GM12878 (cell line): ENCODE measurements around the gene ITGA3. TPM values are rescaled to one million over a fixed set of nuclear protein-coding genes. Genes with fewer than 3 reads are reported as not detected.

Source experiments
- ATAC-seq: fragments of 200-7000 bp; cut with Tn5 transposase; 3 replicates; pipeline ENCODE4 v1.9.1; 2020; ENCODE audit warnings: mild to moderate bottlenecking, moderate library complexity
- BruUV-seq: library from RNA; stranded (reverse); fragments of 400-500 nt; replicated peaks from 2 replicates; lab custom pipeline; 2021; lab: Mats Ljungman, UMichigan
- CTCF ChIA-PET: fragments of 300-600 bp; sonication (Branson Sonifier 250); formaldehyde crosslinking; extraction: SDS; loops from one replicate; lab custom pipeline; 2021; ENCODE audit warnings: inconsistent platforms; lab: Yijun Ruan, JAX
- POLR2A ChIA-PET: fragments of 350-600 bp; formaldehyde crosslinking; extraction: SDS; loops from one replicate; lab custom pipeline; 2021; ENCODE audit warnings: inconsistent platforms; lab: Charles Lee
- RAD21 ChIA-PET: fragments of 300-600 bp; sonication (Branson Sonifier 250); formaldehyde crosslinking; loops from one replicate; lab custom pipeline; 2023; ENCODE audit warnings: antibody characterized with exemption; ENCODE audit not compliant: unreplicated experiment; lab: Charles Lee
- SMC1A ChIA-PET: fragments of 300-600 bp; sonication (Branson Sonifier 250); formaldehyde crosslinking; loops from one replicate; lab custom pipeline; 2023; ENCODE audit not compliant: unreplicated experiment, uncharacterized antibody; lab: Charles Lee
- DNase-seq: peaks from one replicate; pipeline ENCODE4 v3.0.0-alpha.2; 2011; ENCODE audit warnings: low read depth, low spot score
- FAIRE-seq: peaks from 3 replicates; lab custom pipeline; 2011; peaks lifted over from hg19 to GRCh38; lab: Jason Lieb, UNC
- H2AFZ ChIP-seq: 2 replicates; pipeline ENCODE4 v1.6.0; 2011; ENCODE audit warnings: low read depth, low read length, control low read depth; ENCODE audit not compliant: control insufficient read depth
- H3K27ac ChIP-seq: 2 replicates; pipeline ENCODE4 v1.5.1; 2011; ENCODE audit warnings: control low read depth; ENCODE audit not compliant: control insufficient read depth, insufficient read depth
- H3K27me3 ChIP-seq, 2 experiments: replicated peaks in 1 of 2; 2 replicates each; pipeline versions ENCODE4 v1.6.0 to v1.6.1; 2011; ENCODE audit warnings: low read length in 1 of 2; ENCODE audit not compliant: control insufficient read depth in 2 of 2, insufficient read depth in 2 of 2
- H3K36me3 ChIP-seq, 2 experiments: 2 replicates each; pipeline ENCODE4 v1.5.1; 2011; ENCODE audit warnings: low read length in 1 of 2; ENCODE audit not compliant: control insufficient read depth in 2 of 2, insufficient read depth in 2 of 2
- H3K4me1 ChIP-seq: 2 replicates; pipeline ENCODE4 v1.6.1; 2011; ENCODE audit warnings: mild to moderate bottlenecking, low read length, moderate library complexity, mixed read lengths; ENCODE audit not compliant: control insufficient read depth, insufficient read depth
- H3K4me2 ChIP-seq: 2 replicates; pipeline ENCODE4 v1.6.0; 2011; ENCODE audit warnings: control low read depth; ENCODE audit not compliant: control insufficient read depth, insufficient read depth
- H3K4me3 ChIP-seq: fragments of 200-600 bp; sonication (generic); 2 replicates; pipeline ENCODE4 v1.5.1; 2016
- H3K79me2 ChIP-seq: 2 replicates; pipeline ENCODE4 v1.6.0; 2011; ENCODE audit warnings: low read length; ENCODE audit not compliant: control insufficient read depth, insufficient read depth
- H3K9ac ChIP-seq: 2 replicates; pipeline ENCODE4 v1.8.0; 2011; ENCODE audit warnings: low read length, control low read depth, mixed read lengths; ENCODE audit not compliant: control insufficient read depth, insufficient read depth
- H3K9me3 ChIP-seq: replicated peaks from 3 replicates; pipeline ENCODE4 v1.5.1; 2011; ENCODE audit warnings: mild to moderate bottlenecking, low read length; ENCODE audit not compliant: control insufficient read depth, insufficient read depth
- H4K20me1 ChIP-seq: 2 replicates; pipeline ENCODE4 v1.6.0; 2011; ENCODE audit not compliant: control insufficient read depth, insufficient read depth
- BMI1 ChIP-seq: fragments of 450-650 bp; IDR thresholded peaks from 2 replicates; pipeline ENCODE4 v1.6.1; 2016; ENCODE audit warnings: mild to moderate bottlenecking, moderate library complexity, borderline replicate concordance
- CHD2 ChIP-seq: IDR thresholded peaks from 2 replicates; pipeline ENCODE4 v1.6.1; 2011; ENCODE audit warnings: low read depth, low read length, improper control_type of control experiment, borderline replicate concordance
- CHD4 ChIP-seq: fragments of 200-600 bp; sonication (generic); IDR thresholded peaks from 2 replicates; pipeline ENCODE4 v1.6.1; 2016; ENCODE audit warnings: mild to moderate bottlenecking
- CREB1 ChIP-seq: IDR thresholded peaks from 2 replicates; pipeline ENCODE4 v1.6.1; 2012; ENCODE audit warnings: low read depth, mild to moderate bottlenecking, inconsistent platforms
- CREM ChIP-seq: IDR thresholded peaks from 2 replicates; pipeline ENCODE4 v1.6.1; 2014; ENCODE audit warnings: antibody characterized with exemption, low read depth
- HCFC1 ChIP-seq: fragments of 150-350 bp; IDR thresholded peaks from 2 replicates; pipeline ENCODE4 v1.6.1; 2014; ENCODE audit warnings: low read length
- NBN ChIP-seq: fragments of 450-650 bp; IDR thresholded peaks from 2 replicates; pipeline ENCODE4 v1.6.1; 2016
- PML ChIP-seq: IDR thresholded peaks from 2 replicates; pipeline ENCODE4 v1.6.1; 2012; ENCODE audit warnings: low read length, inconsistent platforms
- RB1 ChIP-seq: fragments of 450-650 bp; formaldehyde crosslinking; IDR thresholded peaks from 2 replicates; pipeline ENCODE4 v1.6.1; 2017; ENCODE audit warnings: mild to moderate bottlenecking, borderline replicate concordance
- RELA ChIP-seq: fragments of 450-650 bp; IDR thresholded peaks from 2 replicates; pipeline ENCODE4 v1.8.0; 2014; ENCODE audit warnings: borderline replicate concordance; ENCODE audit not compliant: partially characterized antibody
- SMAD5 ChIP-seq: IDR thresholded peaks from 2 replicates; pipeline ENCODE4 v1.6.1; 2016; ENCODE audit warnings: antibody characterized with exemption, low read depth
- SRF ChIP-seq, 2 experiments: IDR thresholded peaks; 2 replicates each; pipeline ENCODE4 v1.6.1; 2011; ENCODE audit warnings: low read depth in 2 of 2, low read length in 2 of 2, mild to moderate bottlenecking in 1 of 2, moderate library complexity in 1 of 2
- WGBS: methylation state at CpG from one replicate; pipeline ENCODE4 v1.1.6; 2016; ENCODE audit warnings: low lambda C conversion rate; ENCODE audit not compliant: insufficient replicate concordance, insufficient coverage; ENCODE audit errors: missing lambda C conversion rate; 5-methylcytosine and 5-hydroxymethylcytosine counted together
- in situ Hi-C: fragments of 300-500 bp; cut with MboI; formaldehyde crosslinking; loops from 9 replicates; pipeline ENCODE4 v1.14.3; 2018; ENCODE audit warnings: mixed read lengths
- intact Hi-C: fragments of 100-400 bp; cut with micrococcal nuclease; formaldehyde crosslinking; loops from one replicate; pipeline ENCODE4 v1.14.2; 2022; ENCODE audit not compliant: unreplicated experiment
- polyA plus RNA-seq, 11 experiments: library from polyadenylated mRNA; depleted of rRNA in 4 of 11; unstranded in 6 of 11; stranded (reverse) in 5 of 11; fragments of >200 nt; fragmentation: Nextera tagmentation in 4 of 11; fragmentation: Illumina TruSeq in 1 of 11; extraction: Ambion mirVana in 4 of 11; extraction: Trizol in 1 of 11; gene quantifications; 1 replicate in 1 of 11; 2 replicates in 10 of 11; pipeline versions ENCODE4 v1.2.1 to v1.2.3, GENCODE V29; 2011 to 2016; ENCODE audit warnings: inconsistent platforms in 2 of 11, missing spikeins in 2 of 11, low read depth in 1 of 11
- total RNA-seq, 4 experiments: library from RNA; depleted of rRNA in 3 of 4; stranded (reverse); fragments of >200 nt in 3 of 4; fragmentation: Illumina TruSeq in 1 of 4; extraction: Trizol in 1 of 4; gene quantifications; 2 replicates each; pipeline versions ENCODE4 v1.2.1 to v1.2.3, GENCODE V29; 2013 to 2021
- TF ChIP-seq, protein P1 (sequence below): fragments of 150-350 bp; IDR thresholded peaks from 2 replicates; pipeline ENCODE4 v1.6.1; 2016; ENCODE audit warnings: low read depth, low read length
- TF ChIP-seq, protein P2 (sequence below): fragments of 450-650 bp; IDR thresholded peaks from 2 replicates; pipeline ENCODE4 v1.6.1; 2017; ENCODE audit warnings: borderline replicate concordance
- TF ChIP-seq, protein P3 (sequence below): fragments of 450-650 bp; conservative IDR thresholded peaks from 2 replicates; pipeline ENCODE4 v1.6.1; 2017; ENCODE audit warnings: mild to moderate bottlenecking, moderate library complexity
- TF ChIP-seq, protein P4 (sequence below): IDR thresholded peaks from 2 replicates; pipeline ENCODE4 v1.6.1; 2012; ENCODE audit warnings: low read depth, low read length, improper control_type of control experiment
- TF ChIP-seq, protein P5 (sequence below): IDR thresholded peaks from 2 replicates; pipeline ENCODE4 v1.6.1; 2012; ENCODE audit warnings: low read depth, low read length, improper control_type of control experiment

The ITGA3 gene
- total and polyA plus RNA-seq, 10 of the 15 experiments (the other 5 are each of a cell fraction or from before 2014, with no cell fraction given): 0.29 to 13.4 (median 6.6) TPM

DNA sequence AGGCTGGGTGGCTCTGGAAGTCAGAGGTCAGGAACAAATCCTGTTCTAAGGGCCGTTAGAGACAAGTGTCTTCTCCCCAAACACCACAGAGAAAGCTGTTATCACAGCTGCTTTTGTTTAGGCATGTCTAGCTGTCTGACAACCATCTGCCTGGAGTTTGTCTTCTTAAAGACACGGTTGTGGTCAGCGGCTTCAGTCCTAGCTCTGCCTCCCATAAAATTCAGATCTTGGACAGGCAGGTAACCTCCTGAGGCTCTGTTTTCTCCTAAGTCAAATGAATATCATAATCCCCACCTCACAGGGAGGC lies 2.3 kb upstream of the ITGA3 start (continued):
- TF ChIP-seq, protein P1, sequence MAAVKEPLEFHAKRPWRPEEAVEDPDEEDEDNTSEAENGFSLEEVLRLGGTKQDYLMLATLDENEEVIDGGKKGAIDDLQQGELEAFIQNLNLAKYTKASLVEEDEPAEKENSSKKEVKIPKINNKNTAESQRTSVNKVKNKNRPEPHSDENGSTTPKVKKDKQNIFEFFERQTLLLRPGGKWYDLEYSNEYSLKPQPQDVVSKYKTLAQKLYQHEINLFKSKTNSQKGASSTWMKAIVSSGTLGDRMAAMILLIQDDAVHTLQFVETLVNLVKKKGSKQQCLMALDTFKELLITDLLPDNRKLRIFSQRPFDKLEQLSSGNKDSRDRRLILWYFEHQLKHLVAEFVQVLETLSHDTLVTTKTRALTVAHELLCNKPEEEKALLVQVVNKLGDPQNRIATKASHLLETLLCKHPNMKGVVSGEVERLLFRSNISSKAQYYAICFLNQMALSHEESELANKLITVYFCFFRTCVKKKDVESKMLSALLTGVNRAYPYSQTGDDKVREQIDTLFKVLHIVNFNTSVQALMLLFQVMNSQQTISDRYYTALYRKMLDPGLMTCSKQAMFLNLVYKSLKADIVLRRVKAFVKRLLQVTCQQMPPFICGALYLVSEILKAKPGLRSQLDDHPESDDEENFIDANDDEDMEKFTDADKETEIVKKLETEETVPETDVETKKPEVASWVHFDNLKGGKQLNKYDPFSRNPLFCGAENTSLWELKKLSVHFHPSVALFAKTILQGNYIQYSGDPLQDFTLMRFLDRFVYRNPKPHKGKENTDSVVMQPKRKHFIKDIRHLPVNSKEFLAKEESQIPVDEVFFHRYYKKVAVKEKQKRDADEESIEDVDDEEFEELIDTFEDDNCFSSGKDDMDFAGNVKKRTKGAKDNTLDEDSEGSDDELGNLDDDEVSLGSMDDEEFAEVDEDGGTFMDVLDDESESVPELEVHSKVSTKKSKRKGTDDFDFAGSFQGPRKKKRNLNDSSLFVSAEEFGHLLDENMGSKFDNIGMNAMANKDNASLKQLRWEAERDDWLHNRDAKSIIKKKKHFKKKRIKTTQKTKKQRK: no peak
- TF ChIP-seq NBN: no peak
- TF ChIP-seq CREB1: no peak
- no peak for TF ChIP-seq SMAD5
- TF ChIP-seq, protein P2, sequence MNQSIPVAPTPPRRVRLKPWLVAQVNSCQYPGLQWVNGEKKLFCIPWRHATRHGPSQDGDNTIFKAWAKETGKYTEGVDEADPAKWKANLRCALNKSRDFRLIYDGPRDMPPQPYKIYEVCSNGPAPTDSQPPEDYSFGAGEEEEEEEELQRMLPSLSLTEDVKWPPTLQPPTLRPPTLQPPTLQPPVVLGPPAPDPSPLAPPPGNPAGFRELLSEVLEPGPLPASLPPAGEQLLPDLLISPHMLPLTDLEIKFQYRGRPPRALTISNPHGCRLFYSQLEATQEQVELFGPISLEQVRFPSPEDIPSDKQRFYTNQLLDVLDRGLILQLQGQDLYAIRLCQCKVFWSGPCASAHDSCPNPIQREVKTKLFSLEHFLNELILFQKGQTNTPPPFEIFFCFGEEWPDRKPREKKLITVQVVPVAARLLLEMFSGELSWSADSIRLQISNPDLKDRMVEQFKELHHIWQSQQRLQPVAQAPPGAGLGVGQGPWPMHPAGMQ: no peak

DNA sequence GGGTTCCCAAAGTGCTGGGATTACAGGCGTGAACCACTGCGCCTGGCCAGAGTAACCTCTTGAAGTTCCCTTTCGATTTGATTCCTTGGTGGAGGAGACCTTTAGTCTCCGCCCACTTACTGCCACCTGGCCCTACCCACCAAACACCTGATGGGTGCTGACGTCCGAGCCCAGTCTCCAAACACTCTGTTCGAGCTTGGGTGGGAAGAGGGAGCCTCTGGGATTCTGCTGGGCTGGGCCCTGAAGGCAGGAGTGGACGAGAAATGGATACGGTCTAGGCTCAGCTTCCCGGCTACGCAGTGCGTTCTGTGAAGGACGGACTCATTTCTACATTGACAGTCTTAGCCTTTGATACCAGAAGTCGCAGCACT lies 870 bp upstream of the ITGA3 start:
- CTCF ChIA-PET: interaction anchor here (1.0 to 6.4 kb wide), 6 partner anchors 20 to 53 kb away, joined by 3 to 38 read pairs (median 16); partner anchors contain the start of gene PDK2
- H3K4me1 ChIP-seq: peaks cover 9% of the 10 kb centered on the region
- SMC1A ChIA-PET: interaction anchor here (1.8 kb wide), 1 partner anchor 27 kb away, joined by 6 read pairs; no protein-coding TSS in a partner anchor
- peak overlapping the region; percentile 46 for H3K9ac ChIP-seq
- intact Hi-C loops: loop anchor here (1.0 kb wide), 1 partner anchor 27 kb away; no protein-coding TSS in a partner anchor
- no peaks in the 10 kb centered on the region for H3K79me2 ChIP-seq
- POLR2A ChIA-PET: interaction anchor here (0.6 to 1.9 kb wide), 2 partner anchors 97 to 1544 kb away, joined by 3 to 5 read pairs; no protein-coding TSS in a partner anchor
- no peaks in the 10 kb centered on the region for H4K20me1 ChIP-seq
- no TSS peak for BruUV-seq
- WGBS: 0% methylated on average over 14 of the region's 14 CpGs
- H3K27me3 ChIP-seq: no peaks in the 10 kb centered on the region
- DNase-seq (no peak), FAIRE-seq (no peak), ATAC-seq (peak; percentile 1; the same call in 1 of the 3 replicates)
- peak overlapping the region; percentile 94 for H2AFZ ChIP-seq
- RAD21 ChIA-PET: interaction anchor here (2.1 kb wide), 1 partner anchor 25 kb away, joined by 7 read pairs; no protein-coding TSS in a partner anchor
- H3K27ac ChIP-seq: no peak overlapping the region
- H3K4me2 ChIP-seq: peak overlapping the region; percentile 97
- H3K36me3 ChIP-seq: no peaks in the 10 kb centered on the region
- in situ Hi-C loops: no loop called here
- H3K9me3 ChIP-seq: no peaks in the 10 kb centered on the region
- H3K4me3 ChIP-seq: peak overlapping the region; percentile 90
- TF ChIP-seq, protein P3, sequence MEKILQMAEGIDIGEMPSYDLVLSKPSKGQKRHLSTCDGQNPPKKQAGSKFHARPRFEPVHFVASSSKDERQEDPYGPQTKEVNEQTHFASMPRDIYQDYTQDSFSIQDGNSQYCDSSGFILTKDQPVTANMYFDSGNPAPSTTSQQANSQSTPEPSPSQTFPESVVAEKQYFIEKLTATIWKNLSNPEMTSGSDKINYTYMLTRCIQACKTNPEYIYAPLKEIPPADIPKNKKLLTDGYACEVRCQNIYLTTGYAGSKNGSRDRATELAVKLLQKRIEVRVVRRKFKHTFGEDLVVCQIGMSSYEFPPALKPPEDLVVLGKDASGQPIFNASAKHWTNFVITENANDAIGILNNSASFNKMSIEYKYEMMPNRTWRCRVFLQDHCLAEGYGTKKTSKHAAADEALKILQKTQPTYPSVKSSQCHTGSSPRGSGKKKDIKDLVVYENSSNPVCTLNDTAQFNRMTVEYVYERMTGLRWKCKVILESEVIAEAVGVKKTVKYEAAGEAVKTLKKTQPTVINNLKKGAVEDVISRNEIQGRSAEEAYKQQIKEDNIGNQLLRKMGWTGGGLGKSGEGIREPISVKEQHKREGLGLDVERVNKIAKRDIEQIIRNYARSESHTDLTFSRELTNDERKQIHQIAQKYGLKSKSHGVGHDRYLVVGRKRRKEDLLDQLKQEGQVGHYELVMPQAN: no peak
- TF ChIP-seq, protein P4, sequence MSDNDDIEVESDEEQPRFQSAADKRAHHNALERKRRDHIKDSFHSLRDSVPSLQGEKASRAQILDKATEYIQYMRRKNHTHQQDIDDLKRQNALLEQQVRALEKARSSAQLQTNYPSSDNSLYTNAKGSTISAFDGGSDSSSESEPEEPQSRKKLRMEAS: no peak
- TF ChIP-seq BMI1: no peak
- TF ChIP-seq PML: no peak
- TF ChIP-seq, protein P5, sequence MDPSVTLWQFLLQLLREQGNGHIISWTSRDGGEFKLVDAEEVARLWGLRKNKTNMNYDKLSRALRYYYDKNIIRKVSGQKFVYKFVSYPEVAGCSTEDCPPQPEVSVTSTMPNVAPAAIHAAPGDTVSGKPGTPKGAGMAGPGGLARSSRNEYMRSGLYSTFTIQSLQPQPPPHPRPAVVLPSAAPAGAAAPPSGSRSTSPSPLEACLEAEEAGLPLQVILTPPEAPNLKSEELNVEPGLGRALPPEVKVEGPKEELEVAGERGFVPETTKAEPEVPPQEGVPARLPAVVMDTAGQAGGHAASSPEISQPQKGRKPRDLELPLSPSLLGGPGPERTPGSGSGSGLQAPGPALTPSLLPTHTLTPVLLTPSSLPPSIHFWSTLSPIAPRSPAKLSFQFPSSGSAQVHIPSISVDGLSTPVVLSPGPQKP: no peak
- no peak for TF ChIP-seq RELA
- TF ChIP-seq CHD2: no peak
- no peak for TF ChIP-seq CHD4
- no peak for TF ChIP-seq SRF (IDR thresholded peaks at IDR 0.05; ENCODE audit: low read depth in 2 of 2, low read length in 2 of 2)
- TF ChIP-seq HCFC1: no peak
- TF ChIP-seq RB1: no peak
- TF ChIP-seq CREM: no peak
